IMR-90 (cell line): ENCODE measurements around the gene PRPF4. TPM values are rescaled to one million over a fixed set of nuclear protein-coding genes. Genes with fewer than 3 reads are reported as not detected.

Experiments
- ATAC-seq: fragments of 200-7000 bp; cut with Tn5 transposase; 2 replicates; pipeline ENCODE4 v1.9.1; 2020; ENCODE audit warnings: low read depth, mild to moderate bottlenecking, moderate library complexity
- BruUV-seq: library from RNA; stranded (reverse); fragments of 400-500 nt; replicated peaks from 2 replicates; lab custom pipeline; 2021; lab: Mats Ljungman, UMichigan
- CTCF ChIA-PET: fragments of 300-600 bp; formaldehyde crosslinking; extraction: SDS; loops from one replicate; lab custom pipeline; 2021; ENCODE audit warnings: antibody characterized with exemption; lab: Yijun Ruan, JAX
- POLR2A ChIA-PET: fragments of 300-600 bp; sonication (Branson Sonifier 250); formaldehyde crosslinking; loops from one replicate; lab custom pipeline; 2022; ENCODE audit warnings: antibody characterized with exemption; ENCODE audit not compliant: unreplicated experiment; lab: Charles Lee
- DNase-seq: peaks from one replicate; pipeline ENCODE4 v3.0.0; 2013
- H2AFZ ChIP-seq: replicated peaks from 2 replicates; pipeline ENCODE3; 2013; ENCODE audit warnings: low read length, mild to moderate bottlenecking; ENCODE audit not compliant: poor library complexity
- H2AK5ac ChIP-seq: 2 replicates; pipeline ENCODE4 v1.6.1; 2013; ENCODE audit warnings: low read depth, low read length, inconsistent platforms
- H2AK9ac ChIP-seq: replicated peaks from 2 replicates; pipeline ENCODE3; 2013; ENCODE audit warnings: mild to moderate bottlenecking, low read depth, low read length, moderate library complexity; ENCODE audit not compliant: poor library complexity
- H2BK120ac ChIP-seq: 2 replicates; pipeline ENCODE4 v1.6.1; 2013; ENCODE audit warnings: low read depth, low read length, inconsistent platforms
- H2BK15ac ChIP-seq: 3 replicates; pipeline ENCODE4 v1.6.1; 2013; ENCODE audit warnings: low read depth, low read length, inconsistent platforms
- H2BK20ac ChIP-seq: 2 replicates; pipeline ENCODE4 v1.6.1; 2013; ENCODE audit warnings: low read depth, mild to moderate bottlenecking, inconsistent platforms, low read length, moderate library complexity
- H2BK5ac ChIP-seq: 2 replicates; pipeline ENCODE4 v1.6.1; 2013; ENCODE audit warnings: mild to moderate bottlenecking, low read depth, low read length, inconsistent platforms; ENCODE audit not compliant: poor library complexity, severe bottlenecking
- H3K14ac ChIP-seq: replicated peaks from 2 replicates; pipeline ENCODE4 v1.6.1; 2013; ENCODE audit warnings: low read depth, low read length, inconsistent platforms
- H3K18ac ChIP-seq: 2 replicates; pipeline ENCODE4 v1.6.1; 2013; ENCODE audit warnings: low read depth, low read length, control low read depth
- H3K23ac ChIP-seq: 2 replicates; pipeline ENCODE4 v1.6.1; 2013; ENCODE audit warnings: low read depth, low read length, inconsistent platforms
- H3K27ac ChIP-seq: 2 replicates; pipeline ENCODE4 v1.5.1; 2013; ENCODE audit warnings: mild to moderate bottlenecking, control low read depth, low read length; ENCODE audit not compliant: insufficient read depth
- H3K27me3 ChIP-seq: 2 replicates; pipeline ENCODE4 v1.6.1; 2013; ENCODE audit warnings: low read length; ENCODE audit not compliant: control insufficient read depth, insufficient read depth
- H3K36me3 ChIP-seq: 2 replicates; pipeline ENCODE4 v1.6.1; 2013; ENCODE audit warnings: low read length, mixed read lengths; ENCODE audit not compliant: control insufficient read depth, insufficient read depth
- H3K4ac ChIP-seq: 2 replicates; pipeline ENCODE4 v1.6.1; 2013; ENCODE audit warnings: low read depth, low read length, inconsistent platforms
- H3K4me1 ChIP-seq: 2 replicates; pipeline ENCODE4 v1.6.1; 2013; ENCODE audit warnings: low read length, mixed read lengths; ENCODE audit not compliant: control insufficient read depth, insufficient read depth
- H3K4me2 ChIP-seq: 2 replicates; pipeline ENCODE4 v1.6.1; 2013; ENCODE audit warnings: low read depth, mild to moderate bottlenecking, control low read depth, low read length, moderate library complexity
- H3K4me3 ChIP-seq: 2 replicates; pipeline ENCODE4 v1.5.1; 2013; ENCODE audit warnings: low read depth, mild to moderate bottlenecking, control low read depth, low read length, moderate library complexity; ENCODE audit not compliant: insufficient read depth
- H3K56ac ChIP-seq: 2 replicates; pipeline ENCODE4 v1.6.1; 2013; ENCODE audit warnings: low read length, inconsistent platforms; ENCODE audit not compliant: insufficient read depth; ENCODE audit errors: extremely low read depth
- H3K79me1 ChIP-seq, 2 experiments: 2 replicates each; pipeline ENCODE4 v1.6.1; 2013; ENCODE audit warnings: low read length in 2 of 2, inconsistent platforms in 1 of 2, low read depth in 1 of 2
- H3K9ac ChIP-seq: 2 replicates; pipeline ENCODE4 v1.6.1; 2013; ENCODE audit warnings: low read depth, low read length, control low read depth
- H3K9me1 ChIP-seq: 2 replicates; pipeline ENCODE4 v1.6.1; 2013; ENCODE audit warnings: low read length, inconsistent platforms; ENCODE audit not compliant: insufficient read depth
- H3K9me3 ChIP-seq: 2 replicates; pipeline ENCODE4 v1.6.1; 2013; ENCODE audit warnings: low read length; ENCODE audit not compliant: control insufficient read depth, insufficient read depth
- H4K20me1 ChIP-seq: 2 replicates; pipeline ENCODE4 v1.6.1; 2013; ENCODE audit warnings: low read length, inconsistent platforms; ENCODE audit not compliant: insufficient read depth
- H4K5ac ChIP-seq: 2 replicates; pipeline ENCODE4 v1.6.1; 2013; ENCODE audit warnings: mild to moderate bottlenecking, low read depth, low read length, control low read depth
- H4K8ac ChIP-seq, 2 experiments: 2 replicates each; pipeline ENCODE4 v1.6.1; 2013; ENCODE audit warnings: low read depth in 2 of 2, low read length in 2 of 2, control low read depth in 1 of 2, inconsistent platforms in 1 of 2
- H4K91ac ChIP-seq: 2 replicates; pipeline ENCODE4 v1.6.1; 2013; ENCODE audit warnings: low read depth, low read length, inconsistent platforms; ENCODE audit not compliant: insufficient read depth
- CTCF ChIP-seq: conservative IDR thresholded peaks from 2 replicates; pipeline ENCODE4 v1.5.1; 2012; ENCODE audit warnings: mild to moderate bottlenecking, low read depth, low read length, improper control_type of control experiment
- MAZ ChIP-seq: IDR thresholded peaks from 2 replicates; pipeline ENCODE4 v1.6.1; 2012; ENCODE audit warnings: low read depth, mild to moderate bottlenecking, low read length, improper control_type of control experiment, moderate library complexity, borderline replicate concordance
- RAD21 ChIP-seq: IDR thresholded peaks from 2 replicates; pipeline ENCODE4 v1.6.1; 2012; ENCODE audit warnings: low read length, improper control_type of control experiment
- RCOR1 ChIP-seq: IDR thresholded peaks from 2 replicates; pipeline ENCODE4 v1.6.1; 2012; ENCODE audit warnings: mild to moderate bottlenecking, low read length, improper control_type of control experiment; ENCODE audit not compliant: insufficient replicate concordance
- SMC3 ChIP-seq: fragments of 150-350 bp; IDR thresholded peaks from 2 replicates; pipeline ENCODE4 v1.6.1; 2016; ENCODE audit warnings: low read depth, mild to moderate bottlenecking, antibody characterized with exemption, low read length, moderate library complexity
- WGBS, 2 experiments: methylation state at CpG; one replicate each; pipeline versions ENCODE4 v1.1.5 to v1.1.7; 2013; ENCODE audit warnings: missing lambda C conversion rate in 2 of 2; ENCODE audit not compliant: insufficient read length in 1 of 2; ENCODE audit errors: extremely low coverage in 2 of 2; 5-methylcytosine and 5-hydroxymethylcytosine counted together
- dilution Hi-C: fragments of 300-500 bp; cut with HindIII; formaldehyde crosslinking; loops from one replicate; pipeline ENCODE4 v1.14.3; 2018; ENCODE audit warnings: low sequenced_read_pairs; ENCODE audit not compliant: unreplicated experiment
- in situ Hi-C: fragments of 300-500 bp; cut with MboI; formaldehyde crosslinking; loops from 3 replicates; pipeline ENCODE4 v1.14.3; 2019; ENCODE audit warnings: low sequenced_read_pairs, inconsistent platforms, mixed read lengths
- intact Hi-C: fragments of 100-400 bp; cut with micrococcal nuclease; formaldehyde crosslinking; loops from 2 replicates; pipeline ENCODE4 v1.10.0; 2022
- polyA plus RNA-seq, 3 experiments: library from polyadenylated mRNA; depleted of rRNA; stranded (reverse); fragments of >200 nt; gene quantifications; 2 replicates each; pipeline ENCODE4 v1.2.3, GENCODE V29; 2012; ENCODE audit warnings: low replicate concordance in 1 of 3
- total RNA-seq: library from RNA; depleted of rRNA; stranded (reverse); fragments of >200 nt; gene quantifications from 2 replicates; pipeline ENCODE4 v1.2.3, GENCODE V29; 2012
- TF ChIP-seq, protein P1 (sequence below): fragments of 150-350 bp; IDR thresholded peaks from 2 replicates; pipeline ENCODE4 v1.6.1; 2017; ENCODE audit warnings: mild to moderate bottlenecking, antibody characterized with exemption, low read length, low read depth

PRPF4 gene
- total and polyA plus RNA-seq, 2 of the 4 experiments (the other 2 are of a cell fraction), result 21.4 to 38.0 TPM

DNA sequence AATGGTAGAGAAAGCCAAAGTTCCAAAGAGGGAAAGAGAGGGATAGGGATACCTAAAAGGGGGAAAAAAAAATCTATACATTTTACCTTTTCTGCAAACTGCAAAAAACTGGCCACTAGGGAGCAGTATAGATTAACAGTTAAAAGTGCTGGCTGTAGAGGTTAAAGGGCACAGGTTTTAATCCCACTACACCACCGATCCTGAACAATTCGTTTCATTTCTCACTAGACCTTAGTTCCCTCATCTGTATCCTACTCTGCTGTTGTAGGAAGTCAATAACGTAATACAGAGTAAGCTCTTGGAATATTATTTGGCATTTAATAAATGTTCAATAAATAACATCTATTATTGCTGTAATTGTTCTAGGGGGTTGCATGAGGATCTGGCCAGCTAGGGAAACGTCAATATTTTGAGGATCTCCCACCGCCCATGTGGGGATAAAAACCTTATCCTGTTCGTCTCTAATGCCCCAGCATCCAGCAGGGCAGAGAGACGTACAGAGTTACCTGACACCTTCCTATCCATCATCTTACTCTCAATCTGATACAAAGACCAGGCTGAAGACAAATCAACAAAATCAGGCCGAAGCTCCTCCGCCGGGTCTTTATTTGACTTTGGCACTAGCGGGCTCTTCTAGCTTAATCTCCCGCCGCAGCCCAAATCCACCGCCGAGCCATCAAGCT, 843 bp upstream of the PRPF4 start:
- in situ Hi-C loops, result no loop called here
- WGBS, 2 experiments, result 0% methylated on average over 10 of the region's 15 CpGs; no CpG with 5 or more reads in 1 of the 2 experiments

More for the DNA sequence above, 843 bp upstream of the PRPF4 start:
- peak overlapping the region; percentile 39 for H3K14ac ChIP-seq
- H3K23ac ChIP-seq, result peak overlapping the region; percentile 40; the same call in 1 of the 2 replicates
- H2BK15ac ChIP-seq, result no peak overlapping the region
- TF ChIP-seq RAD21 (peak; percentile 56), MAZ (no peak), RCOR1 (no peak), SMC3 (peak; percentile 31; the same call in 1 of the 2 replicates), CTCF (peak; percentile 68)
- TF ChIP-seq, protein P1, sequence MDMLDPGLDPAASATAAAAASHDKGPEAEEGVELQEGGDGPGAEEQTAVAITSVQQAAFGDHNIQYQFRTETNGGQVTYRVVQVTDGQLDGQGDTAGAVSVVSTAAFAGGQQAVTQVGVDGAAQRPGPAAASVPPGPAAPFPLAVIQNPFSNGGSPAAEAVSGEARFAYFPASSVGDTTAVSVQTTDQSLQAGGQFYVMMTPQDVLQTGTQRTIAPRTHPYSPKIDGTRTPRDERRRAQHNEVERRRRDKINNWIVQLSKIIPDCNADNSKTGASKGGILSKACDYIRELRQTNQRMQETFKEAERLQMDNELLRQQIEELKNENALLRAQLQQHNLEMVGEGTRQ, result no peak
- H3K27ac ChIP-seq, result peak overlapping the region; percentile 65
- ChIA-PET CTCF (interaction anchor here (0.7 to 1.9 kb wide), 6 partner anchors 10 to 96 kb away, joined by 3 to 7 read pairs (median 3); partner anchors contain the start of genes FKBP15 and SLC31A1), POLR2A (interaction anchor here (0.6 kb wide), 2 partner anchors 10 to 131 kb away, joined by 3 to 5 read pairs; no protein-coding TSS in a partner anchor)
- H3K4me3 ChIP-seq, result peak overlapping the region; percentile 74
- peaks cover 19% of the 10 kb centered on the region for H3K36me3 ChIP-seq
- peak overlapping the region; percentile 37; the same call in 1 of the 2 replicates for H2AK5ac ChIP-seq
- H4K91ac ChIP-seq, result peak overlapping the region; percentile 74; the same call in 1 of the 2 replicates
- no peaks in the 10 kb centered on the region for H3K9me1 ChIP-seq
- no peaks in the 10 kb centered on the region for H3K9me3 ChIP-seq
- no peak overlapping the region for H2BK20ac ChIP-seq
- peak; percentile 64 for DNase-seq
- peak overlapping the region; percentile 80 for H2BK5ac ChIP-seq
- H3K56ac ChIP-seq, result peak overlapping the region; percentile 59
- peak overlapping the region; percentile 45 to 80 for H4K8ac ChIP-seq
- H4K5ac ChIP-seq, result peak overlapping the region; percentile 40
- H3K79me1 ChIP-seq, result peaks cover 15 to 31% of the 10 kb centered on the region in 2 experiments
- no peaks in the 10 kb centered on the region for H4K20me1 ChIP-seq
- intact Hi-C loops (loop anchor here (1.0 to 10.0 kb wide), 4 partner anchors 53 to 380 kb away; partner anchors contain the start of genes FKBP15 and SLC31A1), dilution Hi-C loops (no loop called here)
- peak overlapping the region; percentile 33 for H3K18ac ChIP-seq
- H2BK120ac ChIP-seq, result 0 out of 2 replicates have a peak overlapping the region, but pooled peaks have one; percentile 36
- H2AFZ ChIP-seq, result peak overlapping the region; percentile 98
- BruUV-seq, result no TSS peak
- H3K27me3 ChIP-seq, result no peaks in the 10 kb centered on the region
- H2AK9ac ChIP-seq, result peak overlapping the region; percentile 45
- H3K4me1 ChIP-seq, result peaks cover 2% of the 10 kb centered on the region; the same call in 1 of the 2 replicates
- peak overlapping the region; percentile 51 for H3K4ac ChIP-seq
- H3K4me2 ChIP-seq, result peak overlapping the region; percentile 96
- H3K9ac ChIP-seq, result peak overlapping the region; percentile 70
- ATAC-seq, result peak; percentile 12; the same call in 1 of the 2 replicates
